ENCODE results near the gene CFDP1. TPM values are rescaled to one million over a fixed set of nuclear protein-coding genes. Genes with fewer than 3 reads are reported as not detected.

The CFDP1 gene
- total RNA-seq, 2 donors from 2014 or later = 88.7 to 117 TPM

GRCh38 chr16:75481475-75481874 lies 48.2 kb upstream of the CFDP1 start:
- Histone ChIP-seq H3K9ac (ENCODE audit: extremely low read depth, low read length, poor library complexity, severe bottlenecking) (no peak overlapping the region), H3K27ac (ENCODE audit: low read depth, low read length) (no peak overlapping the region), H3K36me3 (ENCODE audit: control insufficient read depth, insufficient read depth, low read length) (no peaks in the 10 kb centered on the region), H3K4me3 (ENCODE audit: low read length) (no peak overlapping the region), H3K9me3 (ENCODE audit: control insufficient read depth, low read length) (no peaks in the 10 kb centered on the region), H3K4me1 (ENCODE audit: control insufficient read depth, insufficient read depth, low read length) (no peaks in the 10 kb centered on the region), H3K27me3 (ENCODE audit: control insufficient read depth, insufficient read depth, low read length, poor library complexity, severe bottlenecking) (no peaks in the 10 kb centered on the region)
- TF ChIP-seq CTCF (conservative IDR thresholded peaks at IDR 0.05) = no peak
- H3K27me3 Mint-ChIP-seq (ENCODE audit: insufficient read depth) = no peaks in the 10 kb centered on the region
- peaks cover 6% of the 10 kb centered on the region for H3K36me3 Mint-ChIP-seq (ENCODE audit: low read depth)
- no peak overlapping the region for H3K27ac Mint-ChIP-seq
- H3K9me3 Mint-ChIP-seq = no peaks in the 10 kb centered on the region
- 90 to 91% methylated on average over 7 of the region's 7 CpGs for WGBS, 2 experiments (ENCODE audit: insufficient coverage in 1 of 2, insufficient read length in 1 of 2)
- no peaks in the 10 kb centered on the region for H3K4me1 Mint-ChIP-seq
- no peak overlapping the region for H3K4me3 Mint-ChIP-seq
- no peak for DNase-seq

- Mint-ChIP-seq H3K9me3 (no peaks in the 10 kb centered on the region), H3K4me3 (no peak overlapping the region), H3K4me1 (no peaks in the 10 kb centered on the region), H3K27ac (no peak overlapping the region), H3K36me3 (ENCODE audit: low read depth) (peaks cover 13% of the 10 kb centered on the region), H3K27me3 (ENCODE audit: insufficient read depth) (no peaks in the 10 kb centered on the region)
- no peak for DNase-seq
- Histone ChIP-seq H3K36me3 (ENCODE audit: control insufficient read depth, insufficient read depth, low read length) (no peaks in the 10 kb centered on the region), H3K9me3 (ENCODE audit: control insufficient read depth, low read length) (no peaks in the 10 kb centered on the region), H3K9ac (ENCODE audit: extremely low read depth, low read length, poor library complexity, severe bottlenecking) (no peak overlapping the region), H3K27me3 (ENCODE audit: control insufficient read depth, insufficient read depth, low read length, poor library complexity, severe bottlenecking) (no peaks in the 10 kb centered on the region), H3K27ac (ENCODE audit: low read depth, low read length) (no peak overlapping the region), H3K4me1 (ENCODE audit: control insufficient read depth, insufficient read depth, low read length) (no peaks in the 10 kb centered on the region), H3K4me3 (ENCODE audit: low read length) (no peak overlapping the region)
- WGBS, 2 experiments (ENCODE audit: insufficient coverage in 1 of 2, insufficient read length in 1 of 2) = 95 to 96% methylated on average over 30 to 47 of the region's 47 CpGs
- TF ChIP-seq CTCF (conservative IDR thresholded peaks at IDR 0.05) = no peak
Observed at GRCh38 chr16:75479421-75479990, 46.2 kb upstream of the CFDP1 start.

- H3K27ac Mint-ChIP-seq = no peak overlapping the region
- H3K4me3 ChIP-seq (ENCODE audit: low read length) = no peak overlapping the region
- peaks cover 13% of the 10 kb centered on the region for H3K36me3 Mint-ChIP-seq (ENCODE audit: low read depth)
- H3K27me3 ChIP-seq (ENCODE audit: control insufficient read depth, insufficient read depth, low read length, poor library complexity, severe bottlenecking) = no peaks in the 10 kb centered on the region
- H3K27ac ChIP-seq (ENCODE audit: low read depth, low read length) = no peak overlapping the region
- no peak for TF ChIP-seq CTCF (conservative IDR thresholded peaks at IDR 0.05)
- H3K9me3 Mint-ChIP-seq = no peaks in the 10 kb centered on the region
- no peaks in the 10 kb centered on the region for H3K27me3 Mint-ChIP-seq (ENCODE audit: insufficient read depth)
- no peaks in the 10 kb centered on the region for H3K4me1 ChIP-seq (ENCODE audit: control insufficient read depth, insufficient read depth, low read length)
- no peak for DNase-seq
- no peak overlapping the region for H3K9ac ChIP-seq (ENCODE audit: extremely low read depth, low read length, poor library complexity, severe bottlenecking)
- H3K36me3 ChIP-seq (ENCODE audit: control insufficient read depth, insufficient read depth, low read length) = no peaks in the 10 kb centered on the region
- H3K4me1 Mint-ChIP-seq = no peaks in the 10 kb centered on the region
- WGBS, 2 experiments (ENCODE audit: insufficient coverage in 1 of 2, insufficient read length in 1 of 2) = 94 to 98% methylated on average over 64 to 80 of the region's 80 CpGs
- H3K9me3 ChIP-seq (ENCODE audit: control insufficient read depth, low read length) = no peaks in the 10 kb centered on the region
- H3K4me3 Mint-ChIP-seq = no peak overlapping the region
Observed at GRCh38 chr16:75478480-75479345, 45.4 kb upstream of the CFDP1 start.

Data from endodermal cell (in vitro differentiated cells).